ENCODE measurements around the gene ZBTB16. TPM values are rescaled to one million over a fixed set of nuclear protein-coding genes. Genes with fewer than 3 reads are reported as not detected.
"Not testable (repeated sequence)": the region's sequence is repeated elsewhere in the genome, so short reads cannot be mapped to it uniquely, and the experiment has no call there.

ZBTB16 gene
- total RNA-seq, 1 donor from 2014 or later = 160 TPM

DNA sequence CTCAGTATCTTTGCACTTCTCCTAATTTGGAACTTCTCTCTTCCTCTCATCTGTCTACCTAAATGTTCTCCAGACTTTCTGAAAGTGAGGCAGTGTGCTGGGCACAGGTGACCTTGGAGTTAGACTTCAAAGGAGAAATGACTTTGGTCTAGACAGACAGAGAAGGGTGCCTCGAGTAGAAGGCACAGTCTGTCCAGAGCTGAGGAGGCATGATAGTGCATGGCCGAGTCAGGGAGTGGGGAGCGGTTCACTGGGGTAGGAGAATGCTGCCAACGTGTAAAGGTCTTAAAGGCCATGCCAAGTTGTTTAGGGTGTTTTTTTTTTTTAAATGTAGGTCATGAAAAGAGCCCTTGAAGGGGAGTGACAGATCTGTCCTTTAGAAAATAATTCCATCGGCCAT is 17.3 kb upstream of the ZBTB16 start:
- ATAC-seq (no peak), DNase-seq (ENCODE audit: low spot score) (no peak)

DNA sequence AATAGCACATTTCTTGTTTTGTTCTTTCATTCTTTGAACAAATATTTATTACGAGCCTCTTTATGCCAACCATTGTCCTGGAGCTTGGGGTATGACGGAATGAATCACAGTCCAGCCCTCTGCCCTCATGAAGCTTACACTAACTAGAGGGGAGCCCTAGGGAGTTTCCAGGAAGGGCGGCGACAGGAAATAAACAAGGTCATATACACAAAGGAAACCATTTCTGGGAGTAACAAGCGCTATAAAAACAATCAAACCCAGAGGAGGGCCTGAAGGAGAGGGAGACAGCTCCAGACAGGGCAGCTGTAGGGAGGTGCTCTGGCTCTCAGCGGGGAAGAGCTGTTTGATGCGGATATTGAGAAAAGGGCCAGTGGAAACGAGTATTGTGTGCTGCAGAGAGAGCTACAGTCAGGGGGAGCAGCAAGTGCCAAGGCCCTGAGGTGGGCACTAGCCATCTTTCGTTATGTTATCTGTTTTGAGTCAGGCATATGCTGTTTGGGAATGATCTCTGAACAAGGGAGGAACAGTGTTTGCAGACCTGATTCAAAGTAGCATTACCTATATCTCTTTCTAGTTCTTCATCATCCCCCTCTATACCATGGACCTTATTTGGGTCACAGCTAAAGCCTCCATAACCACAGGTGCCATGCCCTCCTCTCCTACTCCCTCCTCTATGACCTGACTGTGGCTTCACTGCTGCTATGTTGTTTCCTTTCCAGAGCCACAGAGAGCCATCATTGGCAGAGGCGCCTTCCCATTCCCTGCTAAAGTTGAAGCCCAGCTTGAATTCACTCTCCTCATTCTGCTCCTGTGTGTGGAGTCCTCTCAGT is 15.3 kb upstream of the ZBTB16 start:
- ATAC-seq = peak; percentile 25
- DNase-seq (ENCODE audit: low spot score) = no peak

DNA sequence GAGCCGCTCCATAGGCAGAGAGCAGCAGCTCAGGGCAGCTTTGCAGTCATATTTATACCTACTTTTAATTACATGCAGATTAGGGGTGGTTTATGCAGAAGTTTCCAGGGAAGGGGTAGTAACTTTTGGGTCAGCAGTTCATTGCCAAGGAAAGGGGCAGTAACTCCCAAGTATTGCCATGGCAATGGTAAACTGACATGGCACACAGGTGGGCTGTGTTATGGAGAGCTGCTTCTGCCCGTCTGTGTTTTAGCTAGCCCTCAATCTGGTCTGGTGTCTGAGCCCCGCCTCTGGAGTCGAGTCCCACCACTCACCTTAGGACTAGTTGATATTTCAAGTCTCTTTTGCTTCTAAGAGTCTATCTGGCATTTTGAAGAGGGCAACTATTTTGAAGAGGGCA is 12.2 kb upstream of the ZBTB16 start:
- ATAC-seq = no peak
- no peak for DNase-seq (ENCODE audit: low spot score)

GRCh38 chr11:114049050-114049449 is 10.5 kb upstream of the ZBTB16 start:
- DNase-seq (ENCODE audit: low spot score) = no peak
- peak; percentile 56 for ATAC-seq

- DNase-seq (ENCODE audit: low spot score); ATAC-seq: not testable (repeated sequence)
Measured at GRCh38 chr11:114049766-114050165, 9.7 kb upstream of the ZBTB16 start.

DNA sequence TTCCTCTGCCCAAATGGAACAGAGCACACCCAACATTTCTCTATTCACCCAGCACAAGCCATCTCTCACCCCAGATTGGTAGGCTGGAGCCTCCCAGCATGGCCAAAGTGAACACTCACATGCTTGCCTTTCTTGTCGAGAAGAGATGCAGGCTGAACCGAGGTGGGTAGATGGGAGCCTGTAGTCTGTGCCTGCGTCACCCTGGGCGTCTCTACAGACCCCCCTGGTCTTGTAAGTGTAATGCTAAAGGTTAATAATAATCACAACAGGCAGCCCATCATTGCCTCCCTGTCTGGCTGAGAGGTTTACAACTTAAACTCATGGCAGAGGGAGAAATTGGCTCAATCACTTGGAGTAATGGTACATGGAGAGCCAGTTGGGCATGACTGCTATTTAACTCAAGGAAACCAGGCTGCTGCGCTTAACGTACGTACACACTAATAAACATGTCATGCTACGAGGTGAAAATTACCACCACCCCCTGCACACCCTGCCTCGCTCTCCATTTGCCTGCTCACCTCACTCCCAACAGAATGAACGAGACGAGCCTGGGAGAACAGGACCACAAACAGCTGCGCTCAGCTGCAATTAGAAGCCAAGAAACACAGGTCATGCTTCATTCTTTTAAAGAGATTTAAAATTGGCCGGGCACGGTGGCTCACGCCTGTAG is 9.1 kb upstream of the ZBTB16 start:
- no peak for ATAC-seq
- no peak for DNase-seq (ENCODE audit: low spot score)

- ATAC-seq (peak; percentile 88), DNase-seq (ENCODE audit: low spot score) (no peak)
Measured at GRCh38 chr11:114051558-114051957, 8.0 kb upstream of the ZBTB16 start.

- ATAC-seq = no peak
- no peak for DNase-seq (ENCODE audit: low spot score)
Measured at GRCh38 chr11:114052160-114052559, 7.4 kb upstream of the ZBTB16 start.

GRCh38 chr11:114053406-114053805 is 6.1 kb upstream of the ZBTB16 start:
- DNase-seq (ENCODE audit: low spot score) = no peak

GRCh38 chr11:114054806-114055205 is 4.7 kb upstream of the ZBTB16 start:
- ATAC-seq (no peak), DNase-seq (ENCODE audit: low spot score) (no peak)

More at GRCh38 chr11:114053406-114053805, 6.1 kb upstream of the ZBTB16 start:
- ATAC-seq = no peak

GRCh38 chr11:114056409-114056808 is 3.1 kb upstream of the ZBTB16 start:
- no peak for ATAC-seq
- no peak for DNase-seq (ENCODE audit: low spot score)

DNA sequence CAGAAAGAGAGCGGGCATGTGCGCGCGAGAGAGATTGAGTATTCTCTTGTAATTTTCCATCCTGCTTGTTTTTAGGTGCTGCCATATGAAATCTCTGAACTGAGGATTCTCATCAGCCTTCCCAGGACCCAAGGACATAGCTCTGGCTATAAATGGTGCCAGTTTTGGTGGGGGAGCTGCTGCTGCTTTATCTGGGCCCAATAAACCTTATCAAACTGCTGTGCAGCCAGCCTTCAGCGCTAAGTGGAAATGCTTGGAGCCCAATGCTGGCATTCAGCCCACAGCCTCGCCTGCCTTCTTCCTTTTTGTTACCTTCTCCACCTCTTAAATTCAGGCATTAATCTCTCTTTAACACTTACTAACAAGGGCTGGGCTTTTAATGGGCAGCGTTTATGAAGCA is 2.4 kb upstream of the ZBTB16 start:
- ATAC-seq = no peak
- no peak for DNase-seq (ENCODE audit: low spot score)

- ATAC-seq = no peak
- no peak for DNase-seq (ENCODE audit: low spot score)
Measured at GRCh38 chr11:114057605-114058004, 1.9 kb upstream of the ZBTB16 start.

DNA sequence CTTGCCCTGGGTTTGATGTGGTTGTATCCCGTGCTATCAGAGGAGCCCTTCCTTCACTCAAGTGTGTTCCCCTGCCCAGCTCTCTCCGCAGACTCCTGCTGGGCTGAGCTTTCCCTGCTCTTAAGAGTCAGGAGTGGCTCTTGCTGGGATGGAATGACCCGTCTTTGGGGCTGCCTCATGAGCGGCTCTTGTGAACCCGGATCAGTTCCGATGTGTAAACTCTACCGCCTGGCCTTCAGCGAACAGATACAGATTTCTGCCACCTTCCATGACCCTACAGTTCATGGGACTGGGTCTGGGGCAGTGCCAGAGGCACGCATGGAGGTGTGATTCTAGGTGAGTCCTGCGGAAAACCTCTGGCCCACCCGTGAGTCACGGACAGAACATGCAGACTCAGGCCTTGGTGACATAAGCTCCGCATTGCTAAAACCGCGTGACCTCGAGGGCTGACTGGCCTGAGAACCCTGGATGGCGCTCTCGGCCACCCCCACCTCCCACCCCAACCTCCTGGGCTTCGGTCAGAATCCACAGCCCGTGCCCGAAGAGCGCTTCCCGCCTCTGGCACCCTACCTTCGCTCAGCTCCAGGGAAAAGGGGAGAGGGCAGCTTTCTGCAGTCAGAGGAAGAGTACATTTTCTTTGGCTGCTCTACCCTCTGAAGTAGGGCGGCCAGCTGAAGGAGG is 1.3 kb upstream of the ZBTB16 start:
- DNase-seq (ENCODE audit: low spot score) (peak; percentile 90), ATAC-seq (peak; percentile 48)

DNA sequence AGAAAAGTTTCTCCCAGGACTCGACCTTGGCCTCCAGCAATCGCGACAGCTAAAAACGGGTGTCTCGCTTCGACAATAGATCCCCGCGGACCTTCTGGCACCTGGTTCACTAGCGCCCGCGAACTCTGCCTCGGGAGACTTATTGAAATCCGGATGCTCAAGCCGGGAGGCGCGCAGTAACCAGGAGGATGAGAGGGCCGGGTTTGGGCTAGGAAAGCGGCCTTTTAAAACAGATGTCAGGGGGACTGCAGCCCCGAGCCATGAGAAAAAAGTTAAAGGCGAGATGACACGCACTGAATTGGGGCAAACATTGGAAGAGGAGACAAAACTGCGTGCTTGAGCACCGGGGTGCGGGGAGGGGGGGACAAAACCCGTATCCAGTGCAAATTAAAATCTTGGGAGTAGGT is 637 bp upstream of the ZBTB16 start:
- ATAC-seq = peak; percentile 1
- DNase-seq (ENCODE audit: low spot score) = peak; percentile 65

DNA sequence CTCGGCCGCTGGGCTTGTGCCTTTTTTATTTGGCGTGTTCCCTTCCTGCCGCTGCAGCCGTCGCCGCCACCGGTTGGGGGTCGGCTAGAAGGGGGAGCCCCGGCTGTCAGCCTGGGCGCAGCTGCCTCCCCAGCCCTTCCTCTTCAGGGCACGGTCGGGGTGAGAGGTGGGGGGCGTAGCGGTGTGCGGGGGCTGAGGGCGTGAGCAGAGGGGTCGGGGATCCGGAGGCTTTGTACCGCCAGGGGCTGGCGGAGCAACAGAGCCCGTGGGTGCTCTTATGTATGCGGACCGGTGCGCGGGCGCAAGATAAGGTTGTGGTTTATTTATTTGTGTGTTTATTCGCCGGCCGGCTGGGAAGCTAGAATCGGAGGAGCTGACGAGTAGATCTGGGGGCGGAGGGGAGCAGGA is 477 bp downstream of the ZBTB16 start:
- DNase-seq (ENCODE audit: low spot score) (no peak), ATAC-seq (peak; percentile 1)

DNA sequence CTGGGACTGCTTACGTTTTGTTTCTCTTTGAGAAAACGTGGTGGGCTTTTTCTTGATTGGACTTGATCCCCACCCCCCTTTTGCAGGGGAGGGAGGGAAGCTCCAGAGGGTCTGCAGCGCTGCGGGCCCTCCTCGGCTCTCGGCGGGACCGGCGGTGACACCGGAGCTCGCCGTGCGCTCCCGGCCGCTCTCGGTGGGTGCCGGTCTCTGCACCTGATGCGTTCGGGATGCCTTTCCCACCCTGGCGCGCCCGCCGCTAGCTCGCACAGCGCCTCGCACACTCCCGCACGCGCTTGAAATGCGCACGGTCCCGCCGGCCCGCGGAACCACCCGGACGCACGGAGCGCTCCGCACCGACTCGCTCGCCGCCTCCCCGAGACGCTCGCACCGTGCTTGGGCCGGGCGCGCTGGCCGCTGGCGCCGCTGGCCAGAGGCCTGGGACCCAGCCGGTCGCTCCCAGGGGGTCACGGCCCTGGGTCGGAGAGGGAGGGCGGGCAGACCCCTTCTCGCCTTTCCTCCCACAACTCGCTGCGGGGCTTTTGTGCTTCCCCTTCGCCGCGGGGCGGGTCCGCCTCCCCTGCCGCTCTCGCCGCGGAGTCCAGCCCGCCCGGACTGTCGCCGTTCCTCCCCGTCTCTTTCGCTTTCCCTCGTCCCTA is 1.0 kb downstream of the ZBTB16 start:
- DNase-seq (ENCODE audit: low spot score) (no peak), ATAC-seq (peak; percentile 3)

DNA sequence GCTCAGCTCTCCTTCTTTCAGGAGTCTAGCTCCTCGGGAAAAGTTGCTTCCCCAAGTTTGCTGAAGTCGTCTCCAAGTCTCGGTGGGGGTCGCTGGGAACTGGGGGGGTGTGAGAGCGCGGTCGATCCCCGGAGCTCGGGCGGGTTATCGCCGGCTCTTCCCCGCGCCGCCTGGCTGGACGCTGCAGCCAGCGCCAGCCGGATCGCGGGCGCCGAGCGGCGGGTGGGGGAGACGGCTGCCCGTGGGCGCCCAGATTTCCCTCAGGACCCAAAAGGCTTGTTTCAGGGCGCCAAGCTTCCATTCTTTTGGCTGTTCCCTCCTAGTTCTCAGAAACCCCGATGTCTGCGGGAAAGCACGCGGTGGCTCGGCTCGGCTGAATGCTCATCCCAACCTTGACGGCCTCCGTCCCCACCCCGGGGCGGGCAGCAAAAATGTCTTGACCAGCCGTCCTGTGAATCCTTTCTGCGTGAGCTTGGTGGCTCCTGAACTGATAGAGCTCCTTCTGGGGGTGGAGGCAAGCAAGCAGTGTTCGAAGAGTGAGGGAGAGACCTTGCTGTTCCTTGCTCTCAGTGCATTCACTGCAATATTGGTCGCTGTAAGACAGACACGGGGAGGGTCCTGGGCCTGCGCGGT is 1.7 kb downstream of the ZBTB16 start:
- ATAC-seq = no peak
- no peak for DNase-seq (ENCODE audit: low spot score)

DNA sequence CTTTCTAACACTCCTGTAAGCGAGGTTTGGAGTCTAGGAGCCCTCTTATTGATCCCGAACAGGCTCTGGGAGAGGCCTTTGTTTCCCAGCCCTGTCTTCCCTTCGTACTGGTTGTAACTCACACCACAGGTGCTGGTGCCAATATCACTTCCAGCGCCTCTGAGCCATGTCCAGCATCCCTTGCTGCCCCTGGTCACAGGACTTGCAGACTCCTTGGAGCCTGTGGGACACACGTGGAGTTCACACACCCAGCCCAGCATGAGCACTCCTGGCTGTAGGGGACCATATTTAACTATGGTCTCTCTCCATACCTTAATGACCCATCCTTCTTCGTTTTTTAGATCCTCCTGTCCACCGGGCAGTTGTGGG is 2.2 kb downstream of the ZBTB16 start:
- peak; percentile 77 for DNase-seq (ENCODE audit: low spot score)
- peak; percentile 8 for ATAC-seq

- no peak for DNase-seq (ENCODE audit: low spot score)
Measured at GRCh38 chr11:114062272-114062671, 2.8 kb downstream of the ZBTB16 start.

More at GRCh38 chr11:114062272-114062671, 2.8 kb downstream of the ZBTB16 start:
- no peak for ATAC-seq
